Fibroblast of the conjunctiva (primary cell): ENCODE measurements around the gene ARMH2.
"Not testable (repeated sequence)": the region's sequence is repeated elsewhere in the genome, so short reads cannot be mapped to it uniquely, and the experiment has no call there.

Experiments
- DNase-seq: peaks from one replicate; pipeline ENCODE4 v3.0.0-alpha.2; 2010; ENCODE audit warnings: low read depth

Gene ARMH2

DNA sequence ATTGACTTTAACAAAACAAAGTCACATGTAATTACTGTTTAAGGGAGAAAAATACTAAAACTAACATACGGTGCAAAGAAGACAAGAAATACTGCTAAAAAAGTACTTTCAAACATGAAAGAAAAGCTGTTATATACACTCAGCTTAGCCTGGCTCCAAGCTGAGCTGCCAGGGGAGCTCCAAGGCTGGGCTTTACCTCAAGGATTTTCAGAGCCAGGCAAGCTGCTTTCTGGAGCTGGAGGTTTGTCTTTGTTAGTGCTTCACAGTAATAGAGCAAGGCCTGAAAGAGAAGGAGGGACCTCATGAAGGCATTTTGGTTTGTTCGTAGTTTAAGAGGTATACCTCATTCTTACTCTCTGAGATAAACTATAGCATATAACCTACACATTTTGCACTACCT is 19.6 kb upstream of the ARMH2 start:
- DNase-seq, result no peak

DNA sequence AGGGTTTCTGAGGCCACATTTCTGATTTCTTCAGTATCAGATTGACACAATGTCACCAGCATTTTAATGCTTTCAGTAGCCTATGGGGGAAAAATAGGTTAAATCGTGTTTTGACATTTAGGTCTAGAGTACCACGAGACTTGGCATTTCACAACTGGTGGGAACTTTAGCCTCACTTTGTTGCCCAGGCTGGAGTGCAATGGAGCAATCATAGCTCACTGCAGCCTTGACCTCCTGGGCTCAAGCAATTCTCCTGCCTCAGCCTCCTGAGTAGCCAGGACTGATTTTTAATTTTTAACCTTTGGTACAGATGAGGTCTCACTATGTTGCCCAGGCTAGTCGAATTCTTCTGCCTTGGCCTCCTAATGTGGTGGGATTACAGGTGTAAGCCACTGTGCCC is 11.0 kb upstream of the ARMH2 start:
- DNase-seq, result no peak

DNA sequence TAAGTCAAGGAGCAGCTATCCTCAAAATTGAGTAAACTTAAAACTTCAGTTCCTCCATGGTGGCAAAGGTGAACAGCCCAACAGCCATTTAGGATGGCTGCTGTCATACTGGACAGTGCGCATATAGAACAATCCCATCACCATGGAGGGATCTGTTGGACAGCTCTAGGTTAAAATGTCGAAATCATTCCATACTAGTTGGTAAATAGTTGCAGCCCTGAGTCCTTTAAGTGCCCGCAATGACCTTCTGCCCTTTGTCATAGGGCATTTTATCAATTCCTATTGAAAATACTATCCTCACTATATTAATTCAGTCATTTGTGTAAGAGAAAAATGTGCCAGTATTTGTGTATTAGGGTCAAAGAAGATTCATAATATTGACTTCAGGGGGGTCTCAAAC is 8.9 kb upstream of the ARMH2 start:
- DNase-seq, result no peak

DNA sequence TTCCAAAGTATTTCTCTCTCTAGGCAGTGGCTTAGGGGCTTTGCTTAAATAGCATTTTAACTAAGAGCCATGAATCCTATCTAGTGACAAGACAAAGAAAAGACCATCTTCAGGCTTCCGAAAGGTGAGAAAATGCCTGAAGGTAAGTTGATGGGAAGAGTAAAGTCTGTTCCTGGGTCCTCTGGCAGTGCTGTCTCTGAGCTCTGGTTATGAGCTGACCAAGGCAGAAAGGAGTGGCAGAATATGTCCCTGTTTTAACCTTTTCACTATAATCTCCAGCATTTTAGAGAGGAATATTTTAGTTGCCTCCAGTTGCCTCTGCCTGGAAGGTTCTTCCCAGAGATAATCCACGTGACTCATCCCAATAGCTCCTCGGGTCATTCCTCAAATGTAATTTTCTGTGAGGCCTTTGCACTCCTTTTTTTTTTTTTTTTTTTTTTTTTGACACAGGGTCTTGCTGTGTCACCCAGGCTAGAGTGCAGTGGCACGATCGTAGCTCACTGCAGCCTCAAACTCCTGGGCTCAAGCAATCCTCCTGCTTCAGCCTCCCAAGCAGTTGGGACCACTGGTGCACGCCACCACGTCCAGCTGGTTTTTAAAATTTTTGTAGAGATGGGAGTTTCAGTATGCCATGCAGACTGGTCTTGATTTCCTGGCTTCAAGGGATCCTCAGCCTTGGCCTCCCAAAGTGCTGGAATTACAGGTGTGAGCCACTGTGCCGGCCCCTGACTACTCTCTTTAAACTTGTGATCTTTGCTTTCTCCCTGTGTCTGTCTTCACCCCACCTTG is 3.7 kb upstream of the ARMH2 start:
- no peak for DNase-seq

DNA sequence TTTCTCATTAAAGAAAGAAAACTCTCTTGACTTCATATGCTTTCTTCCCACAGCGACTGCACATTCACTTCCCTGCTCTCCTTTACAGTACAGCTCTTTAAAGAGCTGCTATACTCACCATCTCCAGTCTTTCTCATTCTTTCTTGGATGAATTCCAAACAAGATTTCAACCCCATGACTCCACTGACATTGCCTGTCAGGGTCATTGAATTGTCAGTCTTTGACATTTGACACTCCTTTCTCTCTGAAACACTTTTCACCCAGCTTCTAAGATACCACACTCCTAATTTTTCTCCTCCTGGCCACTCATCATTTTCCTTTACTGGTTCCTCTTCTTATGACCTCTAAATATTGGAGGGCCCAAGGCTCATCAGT is 811 bp upstream of the ARMH2 start:
- no peak for DNase-seq

DNA sequence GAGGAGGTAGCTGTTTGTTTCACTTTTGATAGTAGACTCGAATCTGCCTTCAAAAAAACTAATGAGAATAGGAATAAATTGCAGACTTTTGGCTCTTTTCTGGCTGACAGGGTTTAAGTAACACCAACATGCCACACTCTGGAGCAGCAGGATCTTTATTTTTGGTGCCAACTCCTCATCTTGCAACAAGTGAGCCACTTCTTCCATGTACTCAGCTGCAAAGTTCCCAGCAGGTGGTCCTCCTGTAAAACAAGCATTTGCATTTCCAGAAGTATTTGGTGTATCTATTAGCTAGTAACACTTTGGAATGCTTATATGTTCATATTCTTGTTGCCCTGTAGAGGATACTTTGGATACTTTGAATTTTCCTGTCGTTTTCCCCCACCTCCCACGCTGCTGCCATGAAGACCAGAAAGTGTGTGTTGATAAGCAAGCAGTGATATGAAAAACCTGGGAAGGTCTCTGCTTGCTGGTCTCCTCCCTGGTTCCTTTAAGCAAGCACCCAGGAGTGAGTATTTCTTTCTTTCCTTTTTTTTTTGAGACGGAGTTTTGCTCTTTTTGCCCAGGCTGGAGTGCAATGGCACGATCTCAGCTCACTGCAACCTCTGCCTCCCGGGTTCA is 1.0 kb downstream of the ARMH2 start:
- DNase-seq, result no peak

DNA sequence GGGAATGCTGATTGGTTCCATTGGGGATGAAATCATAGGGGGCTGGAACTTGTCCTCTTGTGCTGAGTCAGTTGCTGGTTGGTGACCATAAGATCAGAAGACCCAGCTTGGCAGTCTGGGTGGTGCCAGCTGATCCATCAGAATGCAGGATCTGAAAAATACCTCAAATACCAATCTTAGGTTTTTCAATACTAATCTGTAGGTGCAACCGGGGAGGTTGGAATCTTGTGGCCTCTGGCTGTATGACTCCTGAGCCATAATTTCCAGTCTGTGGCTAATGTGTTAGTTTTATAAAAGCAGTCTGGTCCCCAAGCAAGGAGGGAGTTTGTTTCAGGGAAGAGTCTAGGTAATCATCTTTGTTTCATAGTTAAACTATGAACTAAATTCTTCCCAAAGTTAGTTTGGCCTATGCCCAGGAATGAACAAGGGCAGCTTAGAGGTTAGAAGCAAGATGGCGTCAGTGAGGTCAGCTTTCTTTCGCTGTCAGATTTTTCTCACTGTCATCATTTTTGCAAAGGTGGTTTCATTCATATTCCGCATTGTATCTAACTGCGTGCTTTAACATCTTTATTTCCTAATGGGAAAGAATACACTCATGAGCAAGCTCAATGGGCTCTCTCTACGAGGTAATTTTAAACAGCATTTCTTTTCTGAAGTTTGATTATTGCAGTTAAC is 2.0 kb downstream of the ARMH2 start:
- no peak for DNase-seq

DNA sequence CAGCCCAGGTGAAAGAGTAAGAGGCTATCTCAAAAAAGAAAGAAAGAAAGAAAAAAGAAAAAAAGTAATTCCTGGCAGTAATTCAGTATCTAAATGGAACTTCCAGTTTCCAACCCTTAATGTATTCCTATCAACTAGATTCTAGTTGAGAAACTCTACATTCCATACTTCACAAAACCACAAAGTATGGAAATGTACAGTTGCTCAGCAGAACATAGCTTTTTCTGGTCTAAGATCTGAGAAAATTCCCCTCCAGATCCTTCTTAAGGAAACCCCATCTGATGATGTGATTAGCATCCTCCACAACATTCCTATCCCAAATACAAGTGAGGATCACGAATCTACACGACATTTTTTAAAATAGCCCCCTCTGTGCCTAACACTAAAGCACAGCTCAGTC is 3.6 kb downstream of the ARMH2 start:
- no peak for DNase-seq

DNA sequence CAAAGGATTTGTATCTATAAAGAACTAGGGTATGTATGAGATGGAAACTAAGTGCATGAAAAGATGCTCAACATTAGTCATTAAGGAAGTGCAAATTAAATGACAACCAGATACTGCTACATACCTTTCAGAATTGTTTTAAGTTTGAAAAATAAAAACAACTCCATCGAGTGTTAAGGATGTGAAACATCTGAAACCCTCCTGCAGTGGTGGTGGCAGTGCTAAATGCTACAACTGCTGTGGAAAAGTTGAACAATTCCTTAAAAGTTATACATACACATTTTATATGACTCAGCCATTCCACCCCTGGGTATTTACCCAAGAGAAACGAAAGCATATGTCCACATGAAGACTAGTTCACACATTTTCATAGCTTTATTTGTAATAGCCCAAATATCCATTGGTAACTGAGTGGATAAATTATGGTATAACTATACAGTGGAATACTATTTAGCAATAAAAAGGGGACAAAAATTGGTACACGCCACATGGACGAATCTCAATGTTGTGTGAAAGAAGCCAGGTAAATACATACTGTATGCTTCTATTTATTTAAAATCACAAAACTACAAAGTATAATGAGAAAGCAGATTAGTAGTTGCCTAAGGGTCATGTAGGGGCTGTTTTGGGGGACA is 10.6 kb downstream of the ARMH2 start:
- no peak for DNase-seq

DNA sequence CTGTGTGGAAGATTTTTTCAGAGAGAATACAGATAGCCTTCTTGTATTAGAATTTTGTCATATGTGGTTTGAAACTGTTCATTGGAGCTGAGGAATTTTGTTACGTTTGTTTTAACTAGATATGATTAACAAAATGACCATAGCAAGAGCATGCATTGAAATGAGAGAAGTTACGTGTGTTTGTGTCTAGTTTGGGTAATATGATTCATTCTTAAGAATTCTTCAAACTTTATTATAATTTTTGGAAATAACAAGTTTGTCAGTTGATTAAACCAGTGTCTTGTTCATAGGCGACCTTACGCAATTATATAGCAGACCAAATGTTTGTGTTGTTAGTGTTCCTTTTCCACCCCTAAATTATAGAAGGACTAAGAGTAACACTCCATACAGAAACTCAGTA is 18.5 kb downstream of the ARMH2 start:
- no peak for DNase-seq

DNA sequence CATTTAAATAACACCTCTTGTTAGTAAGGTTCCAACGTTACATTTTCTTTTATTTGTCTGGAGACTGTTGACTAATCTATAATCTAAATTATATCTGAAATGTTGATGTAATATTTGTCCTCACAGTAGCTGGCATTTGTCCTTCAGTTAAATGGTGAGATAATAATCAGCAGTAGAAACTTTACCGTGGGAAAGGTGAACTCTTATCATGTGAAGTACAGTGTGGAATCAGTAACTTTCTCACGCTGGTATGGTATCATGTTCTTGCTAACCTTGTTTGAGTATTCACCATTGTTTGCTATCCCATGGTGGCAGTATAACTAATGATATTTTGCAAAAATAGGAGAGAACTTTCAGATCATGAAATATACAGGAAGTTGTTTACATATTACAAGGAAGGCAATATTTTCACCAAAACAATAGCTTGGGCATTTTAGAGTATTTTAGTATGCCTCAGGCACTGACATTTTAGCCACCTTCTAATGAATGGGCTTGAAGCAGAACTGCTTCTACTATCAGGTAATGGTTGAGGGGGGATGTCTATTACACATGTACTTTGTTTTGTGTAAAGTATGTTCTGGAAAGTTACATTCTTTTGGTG is 19.2 kb downstream of the ARMH2 start:
- DNase-seq, result no peak

DNA sequence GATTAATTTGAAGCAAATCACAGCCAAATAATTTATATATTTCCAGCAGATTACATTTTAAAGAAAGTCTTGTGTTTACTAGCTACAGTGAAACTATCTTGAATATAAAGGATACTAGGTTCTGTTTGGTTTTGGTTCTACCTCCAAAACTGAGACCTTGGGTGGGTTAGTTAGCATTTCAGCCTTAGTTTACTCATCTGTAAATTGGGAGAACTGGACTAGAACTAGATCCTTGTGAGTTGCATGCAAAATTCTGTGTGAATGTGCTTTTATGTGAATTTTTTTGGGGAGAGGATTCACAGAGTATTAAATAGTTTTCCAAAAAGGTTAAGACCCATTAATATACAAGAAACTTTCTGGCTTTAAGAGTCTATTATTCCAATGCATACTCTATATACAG is 19.8 kb downstream of the ARMH2 start:
- no peak for DNase-seq

DNA sequence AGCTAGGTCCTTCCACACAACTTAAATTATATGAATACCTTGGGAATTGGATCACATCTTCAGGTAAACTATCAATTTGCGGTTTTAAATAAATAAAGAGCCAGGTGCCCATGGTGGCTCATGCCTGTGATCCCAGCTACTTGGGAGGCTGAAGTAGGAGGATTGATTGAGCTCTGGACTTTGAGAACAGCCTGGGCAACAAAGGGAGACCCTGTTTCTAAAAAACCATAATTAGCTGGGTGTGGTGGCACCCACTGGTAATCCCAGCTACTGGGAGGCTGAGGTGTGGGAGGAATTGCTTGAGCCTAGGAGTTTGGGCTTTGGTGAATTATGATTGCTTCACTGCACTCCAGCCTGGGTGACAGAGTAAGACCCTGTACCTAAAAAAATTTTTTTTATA is 20.6 kb downstream of the ARMH2 start:
- DNase-seq, result no peak

DNA sequence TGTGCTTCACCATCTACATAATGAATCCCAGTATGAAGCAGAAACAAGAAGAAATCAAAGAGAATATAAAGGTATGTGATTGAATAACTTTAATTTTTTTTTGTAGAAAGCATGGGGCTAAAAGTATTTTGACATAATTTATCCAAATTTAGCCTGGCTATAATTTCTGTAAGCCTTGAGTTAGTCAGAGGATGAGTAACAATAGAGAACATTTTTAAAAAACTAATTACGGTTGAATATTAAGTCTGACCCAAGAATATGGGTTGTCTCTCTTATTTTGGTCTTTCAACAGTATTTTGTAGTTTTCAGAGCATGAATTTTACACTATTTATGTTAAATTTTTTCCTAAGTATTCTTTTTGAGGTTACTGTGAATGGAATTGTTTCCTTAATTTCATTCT is 21.5 kb downstream of the ARMH2 start:
- no peak for DNase-seq

DNA sequence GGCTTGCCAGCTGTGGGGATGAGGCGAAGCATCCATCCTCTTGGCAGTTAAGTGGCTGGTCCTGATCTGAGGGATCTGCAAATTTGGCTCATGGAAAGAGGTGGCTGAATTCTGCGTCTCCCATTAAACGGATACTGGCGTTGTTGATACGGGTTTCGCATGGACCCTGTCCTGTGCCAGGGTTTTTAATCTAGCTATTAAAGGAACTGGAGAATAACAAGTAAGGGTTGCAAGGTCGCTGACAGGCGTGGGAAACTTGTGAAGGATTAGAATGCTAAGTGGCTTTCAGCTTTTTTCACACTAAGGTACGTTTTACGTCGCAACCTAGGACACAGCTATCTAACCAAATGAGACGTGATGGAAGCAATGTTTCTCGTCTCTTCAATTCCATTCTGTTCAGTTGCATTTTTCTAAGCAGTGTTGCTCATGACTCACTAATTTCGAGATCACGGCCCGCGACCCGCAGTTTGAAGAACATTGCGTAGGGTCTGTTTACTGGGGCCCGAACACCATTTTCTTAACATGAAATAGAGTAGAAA is 23.1 kb downstream of the ARMH2 start:
- DNase-seq, result peak; percentile 26

DNA sequence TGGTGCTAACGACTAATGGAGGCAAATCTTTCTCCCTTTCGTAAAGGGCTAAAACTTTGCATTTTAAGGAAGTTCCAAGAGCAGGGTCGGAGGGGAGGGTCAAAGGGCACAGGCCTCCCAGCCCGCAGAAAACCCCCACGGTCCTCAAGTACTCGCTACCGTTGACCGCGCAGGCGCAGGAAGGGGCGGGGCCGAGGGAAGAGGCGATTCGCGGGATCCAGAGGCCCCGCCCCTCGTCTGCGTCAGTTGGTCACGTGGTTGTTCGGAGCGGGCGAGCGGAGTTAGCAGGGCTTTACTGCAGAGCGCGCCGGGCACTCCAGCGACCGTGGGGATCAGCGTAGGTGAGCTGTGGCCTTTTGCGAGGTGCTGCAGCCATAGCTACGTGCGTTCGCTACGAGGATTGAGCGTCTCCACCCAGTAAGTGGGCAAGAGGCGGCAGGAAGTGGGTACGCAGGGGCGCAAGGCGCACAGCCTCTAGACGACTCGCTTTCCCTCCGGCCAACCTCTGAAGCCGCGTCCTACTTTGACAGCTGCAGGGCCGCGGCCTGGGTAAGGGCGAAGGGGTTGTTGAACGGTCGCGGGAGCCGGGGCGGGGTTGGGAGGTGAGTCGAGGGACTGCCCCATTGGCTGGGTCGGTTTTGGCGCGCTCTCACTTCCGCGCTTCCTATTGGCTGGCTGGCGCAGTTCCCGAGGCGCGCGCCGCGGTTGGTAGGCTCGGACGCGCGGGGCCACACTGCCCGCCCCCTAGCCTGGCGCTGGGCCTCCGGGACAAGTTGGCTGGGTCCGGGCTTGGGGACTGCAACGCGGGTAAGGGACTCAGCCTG is 23.8 kb downstream of the ARMH2 start, which contains the start of gene GMNN:
Gene GMNN, plus strand, starts transcription at position 242 of the 824 bp plus-strand sequence. CDS start 2,310 bp downstream, outside the sequence.
- DNase-seq, result peak; percentile 85

DNA sequence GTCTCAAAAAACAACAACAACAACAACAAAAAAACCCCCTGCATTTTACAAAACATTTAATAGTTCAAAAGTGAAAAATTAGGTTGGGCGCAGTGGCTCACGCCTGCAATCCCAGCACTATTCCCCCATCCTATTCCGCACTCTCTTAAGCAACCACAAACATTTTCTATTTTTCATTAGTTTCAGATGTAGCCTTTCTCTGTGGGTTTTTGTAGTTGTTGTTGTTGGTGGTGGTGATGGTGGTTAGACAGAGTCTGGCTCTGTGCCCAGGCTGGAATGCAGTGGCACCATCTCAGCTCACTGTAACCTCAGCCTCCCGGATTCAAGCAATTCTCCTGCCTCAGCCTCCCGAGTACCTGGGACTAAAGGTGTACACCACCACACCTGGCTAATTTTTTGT is 30.4 kb downstream of the ARMH2 start:
- DNase-seq, result no peak

DNA sequence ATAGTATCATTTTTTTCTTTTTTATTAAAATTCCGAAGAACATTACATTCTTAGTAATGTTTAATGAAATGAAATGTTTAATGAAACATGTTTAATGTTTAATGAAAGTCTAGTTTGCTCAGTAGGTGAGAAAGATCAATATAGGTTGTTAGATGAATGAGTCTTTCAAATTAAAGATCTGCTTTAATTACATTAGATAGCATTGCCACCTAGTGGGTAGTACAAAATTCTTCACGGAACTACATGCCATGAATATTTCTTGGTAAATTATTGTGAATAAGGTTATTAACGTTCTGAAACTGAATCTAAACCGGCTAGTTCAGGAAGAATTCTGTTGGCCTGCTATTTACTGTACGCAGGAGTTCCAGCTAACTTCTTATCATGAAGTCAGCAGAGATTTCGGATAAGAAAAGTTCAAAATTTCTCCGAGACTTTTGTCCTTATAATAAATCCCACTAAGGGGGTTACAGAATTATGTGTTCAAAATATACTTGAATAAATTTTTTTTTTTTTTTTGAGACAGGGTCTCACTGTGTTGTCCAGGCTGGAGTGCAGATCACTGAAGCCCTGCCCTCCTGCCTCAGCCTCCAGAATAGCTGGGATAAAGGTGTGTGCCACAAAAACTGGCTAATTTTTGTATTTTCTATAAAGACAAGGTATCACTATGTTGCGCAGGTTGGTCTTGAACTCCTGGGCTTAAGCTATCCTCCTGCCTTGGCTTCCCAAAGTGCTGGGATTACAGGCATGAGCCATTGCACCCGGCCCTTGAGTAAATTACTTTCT is 31.8 kb downstream of the ARMH2 start:
- no peak for DNase-seq

DNA sequence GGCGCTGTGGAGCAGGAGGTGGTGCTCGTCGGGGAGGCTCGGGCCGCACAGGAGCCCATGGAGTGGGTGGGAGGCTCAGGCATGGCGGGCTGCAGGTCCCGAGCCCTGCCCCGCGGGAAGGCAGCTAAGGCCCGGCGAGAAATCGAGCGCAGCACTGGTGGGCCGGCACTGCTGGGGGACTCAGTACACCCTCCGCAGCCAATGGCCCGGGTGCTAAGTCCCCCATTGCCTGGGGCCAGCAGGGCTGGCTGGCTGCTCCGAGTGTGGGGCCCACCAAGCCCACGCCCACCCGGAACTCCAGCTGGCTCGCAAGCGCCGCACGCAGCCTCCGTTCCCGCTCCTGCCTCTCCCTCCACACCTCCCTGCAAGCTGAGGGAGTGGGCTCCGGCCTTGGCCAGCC is 32.7 kb downstream of the ARMH2 start:
- DNase-seq, result not testable (repeated sequence)
